Large intestine (tissue), 3 donors: ENCODE measurements around the gene TAS2R46. TPM values are rescaled to one million over a fixed set of nuclear protein-coding genes. Genes with fewer than 3 reads are reported as not detected.
A peak's percentile ranks its signal among the peaks of the same experiment; 100 is the strongest.
"Not testable (repeated sequence)": the region's sequence is repeated elsewhere in the genome, so short reads cannot be mapped to it uniquely, and the experiment has no call there.

Experiments used
- DNase-seq, 2 donors: peaks; one replicate each; pipeline versions ENCODE4 v3.0.0 to v3.0.0-alpha.2; 2013
- H3K27ac ChIP-seq: one replicate; pipeline ENCODE4 v1.5.1; 2013; ENCODE audit warnings: low read length
- H3K27me3 ChIP-seq: 2 replicates; pipeline ENCODE4 v1.6.1; 2013; ENCODE audit warnings: low read length; ENCODE audit not compliant: control insufficient read depth, insufficient read depth
- H3K36me3 ChIP-seq: 2 replicates; pipeline ENCODE4 v1.6.1; 2013; ENCODE audit warnings: low read length; ENCODE audit not compliant: control insufficient read depth, insufficient read depth
- H3K4me1 ChIP-seq: one replicate; pipeline ENCODE4 v1.6.1; 2013; ENCODE audit warnings: low read length; ENCODE audit not compliant: control insufficient read depth, insufficient read depth
- H3K4me3 ChIP-seq: one replicate; pipeline ENCODE4 v1.5.1; 2013; ENCODE audit warnings: low read length
- H3K9me3 ChIP-seq: one replicate; pipeline ENCODE4 v1.6.1; 2013; ENCODE audit warnings: mild to moderate bottlenecking, low read depth, low read length, moderate library complexity; ENCODE audit not compliant: control insufficient read depth
- WGBS: methylation state at CpG from one replicate; pipeline ENCODE4 v1.1.5; 2013; ENCODE audit warnings: low lambda C conversion rate; ENCODE audit not compliant: insufficient coverage; 5-methylcytosine and 5-hydroxymethylcytosine counted together
- polyA plus RNA-seq: library from polyadenylated mRNA; unstranded; fragments of 120-200 nt; gene quantifications from one replicate; pipeline ENCODE4 v1.2.1, GENCODE V29; 2013

TAS2R46 gene
- polyA plus RNA-seq, 1 donor = 0.13 TPM

DNA sequence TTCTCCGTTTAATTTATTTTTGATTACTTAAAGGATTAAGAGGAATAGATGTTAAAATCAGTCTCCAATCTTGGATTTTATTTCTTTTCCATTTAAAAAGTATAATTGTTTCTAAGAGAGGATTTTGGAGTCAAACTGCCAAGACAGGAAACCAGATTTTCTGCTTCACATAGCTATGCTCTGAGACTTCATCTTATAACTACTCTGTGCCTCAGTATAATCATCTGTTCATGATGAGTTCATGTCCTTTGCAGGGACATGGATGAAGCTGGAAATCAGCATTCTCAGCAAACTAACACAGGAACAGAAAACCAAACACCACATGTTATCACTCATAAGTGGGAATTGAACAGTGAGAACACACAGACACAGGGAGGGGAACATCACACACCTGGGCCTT, 21.9 kb downstream of the TAS2R46 start:
- H3K4me1 ChIP-seq = no peaks in the 10 kb centered on the region
- no peaks in the 10 kb centered on the region for H3K27me3 ChIP-seq
- no peaks in the 10 kb centered on the region for H3K9me3 ChIP-seq
- DNase-seq = no peak
- H3K4me3 ChIP-seq = no peak overlapping the region
- no peak overlapping the region for H3K27ac ChIP-seq
- no peaks in the 10 kb centered on the region for H3K36me3 ChIP-seq
- WGBS = 100% methylated on average over 1 of the region's 1 CpG

DNA sequence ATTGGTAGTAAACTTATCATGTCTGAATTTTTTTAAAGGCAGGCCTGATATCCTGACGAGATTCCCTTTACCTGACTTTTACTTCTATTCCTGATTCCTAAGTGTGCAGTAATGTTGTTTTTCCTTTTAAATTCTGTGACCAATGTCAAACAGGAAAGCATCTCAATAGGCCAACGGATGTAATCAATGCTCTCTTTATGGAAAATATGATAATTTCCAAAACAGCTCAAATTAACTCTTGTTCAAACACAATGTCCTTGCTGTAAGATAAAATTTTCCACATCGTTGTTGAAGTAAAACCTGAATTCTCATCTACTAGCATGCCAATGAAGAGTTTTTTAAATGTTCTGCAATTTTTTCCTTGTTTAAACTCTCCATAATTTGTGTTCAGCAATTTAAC, 22.9 kb downstream of the TAS2R46 start:
- Histone ChIP-seq H3K9me3 (no peaks in the 10 kb centered on the region), H3K36me3 (no peaks in the 10 kb centered on the region), H3K4me3 (no peak overlapping the region), H3K27ac (no peak overlapping the region), H3K4me1 (no peaks in the 10 kb centered on the region), H3K27me3 (no peaks in the 10 kb centered on the region)
- WGBS = 71% methylated on average over 3 of the region's 3 CpGs
- DNase-seq = no peak

DNA sequence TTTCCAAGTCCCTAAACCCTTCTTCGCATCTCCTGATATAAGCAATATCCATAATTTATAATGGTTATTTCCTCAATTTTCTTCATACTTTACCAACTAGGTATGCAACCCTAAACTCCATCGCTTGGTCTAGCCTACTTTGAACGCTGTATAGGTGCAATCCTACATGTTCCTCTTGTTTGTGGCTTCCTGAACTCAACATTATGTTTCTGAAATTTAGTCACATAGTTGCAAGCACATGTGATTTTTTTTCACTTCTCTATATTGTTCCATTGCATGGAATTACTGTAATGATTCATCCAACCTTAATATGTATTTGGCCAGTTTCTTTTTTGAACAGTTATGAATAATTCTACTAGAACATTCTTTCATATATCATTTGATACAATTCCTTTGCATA, 28.1 kb downstream of the TAS2R46 start:
- H3K27me3 ChIP-seq, DNase-seq, H3K9me3 ChIP-seq, H3K27ac ChIP-seq, H3K4me3 ChIP-seq, H3K36me3 ChIP-seq, H3K4me1 ChIP-seq: not testable (repeated sequence)
- WGBS = no CpG with 5 or more reads among the region's 3 CpGs

DNA sequence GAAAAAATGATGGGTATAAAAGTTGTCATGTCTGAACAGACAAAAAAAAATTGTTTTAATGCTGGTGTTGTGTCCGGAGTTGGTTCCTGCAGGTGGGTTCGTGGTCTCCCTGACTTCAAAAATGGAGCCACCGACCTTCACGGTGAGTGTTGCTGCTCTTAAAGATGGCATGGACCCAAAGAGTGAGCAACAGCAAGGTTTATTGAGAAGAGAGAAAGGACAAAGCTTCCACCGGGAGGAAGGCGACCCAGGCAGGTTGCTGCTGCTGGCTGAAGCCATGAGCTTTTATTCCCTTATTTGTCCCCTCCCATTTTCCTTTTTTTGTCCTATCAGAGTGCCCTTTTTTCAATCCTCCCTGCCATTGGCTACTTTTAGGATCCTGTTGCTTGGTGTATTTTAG, 30.8 kb downstream of the TAS2R46 start, which contains the start of gene TAS2R31:
TAS2R31 (minus strand) TSS at position 101 of the 400 bp plus-strand sequence; CDS start at position 29, 72 bp downstream.
- Histone ChIP-seq H3K4me1 (no peaks in the 10 kb centered on the region), H3K36me3 (peaks cover 5% of the 10 kb centered on the region), H3K4me3 (no peak within 1 kb of the TSS), H3K27ac (no peak within 1 kb of the TSS), H3K9me3 (no peaks in the 10 kb centered on the region), H3K27me3 (no peaks in the 10 kb centered on the region)
- DNase-seq = no peak
- WGBS = 100% methylated on average over 1 of the region's 6 CpGs

DNA sequence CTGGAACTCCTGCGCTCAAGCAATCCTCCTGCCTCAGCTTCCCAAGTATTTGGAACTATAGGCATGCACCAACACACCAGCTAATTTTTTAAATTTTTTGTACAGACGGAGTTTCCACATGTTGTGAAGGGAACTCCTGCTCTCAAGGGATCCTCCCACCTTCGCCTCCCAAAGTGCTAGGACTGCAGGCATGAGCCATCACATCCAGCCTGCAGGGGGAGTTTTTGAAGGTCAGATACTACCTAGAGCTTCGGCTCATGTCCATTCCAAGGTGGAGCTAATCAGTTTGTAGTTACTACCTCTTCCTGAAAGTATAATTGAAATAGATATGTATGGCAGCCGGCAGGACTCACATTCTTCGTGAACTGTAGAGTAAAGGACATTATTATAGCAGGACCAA, 36.0 kb downstream of the TAS2R46 start:
- Histone ChIP-seq H3K36me3 (peaks cover 6% of the 10 kb centered on the region), H3K4me3 (no peak overlapping the region), H3K9me3 (no peaks in the 10 kb centered on the region), H3K4me1 (no peaks in the 10 kb centered on the region), H3K27me3 (no peaks in the 10 kb centered on the region), H3K27ac (no peak overlapping the region)
- DNase-seq = no peak
- 100% methylated on average over 1 of the region's 6 CpGs for WGBS

DNA sequence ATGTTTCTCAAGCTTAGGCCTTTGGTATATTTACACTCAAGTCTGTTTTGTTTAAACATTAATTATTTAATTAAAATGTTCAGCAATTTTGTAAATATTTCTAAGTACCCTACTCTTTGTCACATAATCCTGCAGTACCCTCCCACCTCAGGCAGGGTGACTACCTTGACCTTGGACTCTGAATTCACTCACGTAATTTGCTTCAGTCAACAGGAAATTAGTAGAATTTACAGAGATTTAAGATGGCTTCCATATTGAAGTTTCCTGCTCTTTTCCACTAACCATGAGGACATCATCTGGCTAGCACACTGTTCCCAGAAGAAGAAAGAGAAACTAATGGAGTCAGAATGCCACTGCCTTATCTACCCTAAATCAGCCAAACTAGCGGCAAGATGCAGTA, 38.7 kb downstream of the TAS2R46 start:
- no CpG with 5 or more reads among the region's 2 CpGs for WGBS
- DNase-seq = no peak
- no peaks in the 10 kb centered on the region for H3K27me3 ChIP-seq
- H3K9me3 ChIP-seq = no peaks in the 10 kb centered on the region
- H3K36me3 ChIP-seq = peaks cover 6% of the 10 kb centered on the region
- H3K4me1 ChIP-seq = no peaks in the 10 kb centered on the region
- no peak overlapping the region for H3K27ac ChIP-seq
- H3K4me3 ChIP-seq = no peak overlapping the region

DNA sequence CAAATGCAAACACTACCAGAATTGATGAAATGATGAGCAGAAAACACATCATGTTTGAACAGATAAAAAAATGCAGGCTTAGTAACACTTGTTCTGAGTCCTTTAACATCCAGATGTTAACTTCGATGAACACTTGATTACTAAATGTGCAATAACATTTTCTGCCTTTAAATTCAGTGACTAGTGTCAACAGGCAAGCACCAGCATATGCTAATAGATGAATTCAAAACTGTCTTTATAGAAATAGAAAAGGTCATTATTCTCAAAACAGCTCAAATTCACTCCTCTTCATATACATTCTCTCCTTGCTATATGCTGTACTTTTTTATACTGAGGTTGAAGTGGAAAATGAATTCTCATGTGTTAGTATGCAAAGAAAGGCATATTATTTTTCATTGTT, 39.6 kb downstream of the TAS2R46 start, which contains the start of gene TAS2R19:
TAS2R19 (minus strand) TSS at position 101 of the 400 bp plus-strand sequence; CDS start at position 52, 49 bp downstream.
- DNase-seq = no peak
- no peak within 1 kb of the TSS for H3K27ac ChIP-seq
- WGBS = no CpG with 5 or more reads among the region's 1 CpG

DNA sequence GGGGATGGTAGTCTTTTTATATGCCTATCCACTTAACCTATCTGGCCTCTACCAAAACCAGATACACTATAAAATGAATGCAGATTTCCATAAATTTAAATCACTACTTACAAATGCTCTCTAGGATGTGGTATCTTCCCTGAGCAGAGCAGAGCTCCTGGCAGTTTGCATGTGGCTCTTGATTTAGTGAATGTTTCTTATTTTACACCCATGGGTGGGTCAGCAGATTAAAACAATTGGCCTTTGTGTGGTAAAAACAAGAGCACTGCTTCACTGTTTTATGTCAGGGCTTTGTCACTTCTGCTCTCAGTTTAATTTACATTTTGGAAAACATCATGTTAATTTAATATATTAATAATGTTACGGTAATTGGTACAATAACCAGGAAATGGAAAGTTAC, 45.2 kb downstream of the TAS2R46 start:
- Histone ChIP-seq H3K4me3 (no peak overlapping the region), H3K9me3 (no peaks in the 10 kb centered on the region), H3K36me3 (peaks cover 2% of the 10 kb centered on the region), H3K4me1 (peaks cover 18% of the 10 kb centered on the region), H3K27ac (peak overlapping the region; percentile 70), H3K27me3 (no peaks in the 10 kb centered on the region)
- 86% methylated on average over 1 of the region's 1 CpG for WGBS
- DNase-seq = peak in 1 of 2 donors; percentile 27

More for the DNA sequence above, 39.6 kb downstream of the TAS2R46 start, which contains the start of gene TAS2R19:
- no peaks in the 10 kb centered on the region for H3K27me3 ChIP-seq
- no peaks in the 10 kb centered on the region for H3K9me3 ChIP-seq
- peaks cover 4% of the 10 kb centered on the region for H3K36me3 ChIP-seq
- H3K4me1 ChIP-seq = no peaks in the 10 kb centered on the region
- no peak within 1 kb of the TSS for H3K4me3 ChIP-seq

DNA sequence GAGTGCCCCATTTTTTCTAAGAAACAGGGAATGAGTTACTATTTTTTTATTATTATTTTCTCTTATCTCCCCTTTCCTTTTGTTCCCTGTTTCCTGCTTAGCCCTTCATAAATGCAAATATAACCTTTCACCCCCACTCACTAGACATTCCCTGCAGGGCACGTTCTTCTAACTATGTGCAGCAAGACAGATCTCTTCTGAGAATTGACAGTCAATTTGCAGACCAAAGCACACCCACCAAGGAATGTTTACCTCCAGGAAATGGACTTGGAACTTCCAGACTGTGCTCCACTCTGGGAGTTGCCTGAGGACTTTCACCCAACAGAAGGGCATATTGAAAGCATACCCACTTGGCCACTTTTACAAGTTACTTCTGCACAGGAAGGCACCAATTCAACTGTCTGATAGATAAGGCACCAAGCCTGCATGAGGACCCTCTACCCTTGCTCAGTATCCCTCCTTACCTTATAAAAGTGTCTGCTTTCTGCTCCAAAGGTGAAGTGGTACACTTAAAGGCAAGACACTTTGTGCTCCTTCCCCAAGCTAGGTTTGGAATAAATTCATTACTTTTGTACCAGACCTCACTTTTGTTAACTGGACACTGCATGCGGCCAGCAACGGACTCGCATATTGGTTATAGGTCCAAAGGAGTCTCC, 46.2 kb downstream of the TAS2R46 start:
- Histone ChIP-seq H3K27ac (peak overlapping the region; percentile 70), H3K4me3 (no peak overlapping the region), H3K9me3 (no peaks in the 10 kb centered on the region), H3K27me3 (no peaks in the 10 kb centered on the region), H3K4me1 (peaks cover 18% of the 10 kb centered on the region), H3K36me3 (peaks cover 2% of the 10 kb centered on the region)
- DNase-seq = peak; percentile 84 to 93
- WGBS = 100% methylated on average over 3 of the region's 4 CpGs

DNA sequence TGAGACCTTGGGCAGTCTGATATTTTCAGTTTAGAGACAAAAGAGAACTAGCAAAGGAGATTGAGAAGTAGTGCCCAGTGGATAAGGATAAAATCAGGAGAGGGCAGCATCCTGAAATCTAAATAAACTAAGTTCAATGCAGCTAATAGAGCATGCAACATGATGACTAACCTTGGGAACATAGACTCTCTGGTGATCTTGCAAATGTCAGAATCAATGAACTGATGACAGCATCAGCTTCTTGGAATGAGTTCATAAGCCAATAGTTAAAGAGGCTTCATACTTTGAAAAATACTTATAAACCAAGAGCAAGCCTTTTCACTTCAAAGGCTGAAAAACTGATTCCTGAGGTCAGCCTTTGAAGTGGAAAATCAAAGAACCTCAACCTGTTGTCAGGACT, 47.9 kb downstream of the TAS2R46 start:
- Histone ChIP-seq H3K9me3 (no peaks in the 10 kb centered on the region), H3K4me1 (peaks cover 18% of the 10 kb centered on the region), H3K27ac (no peak overlapping the region), H3K4me3 (no peak overlapping the region), H3K36me3 (peaks cover 2% of the 10 kb centered on the region), H3K27me3 (no peaks in the 10 kb centered on the region)
- DNase-seq = no peak
